ENCODE measurements around the gene ACER3. TPM values are rescaled to one million over a fixed set of nuclear protein-coding genes. Genes with fewer than 3 reads are reported as not detected.

Gene ACER3
- polyA plus RNA-seq, 4 donors = 3.8 to 9.5 (median 6.0) TPM

GRCh38 chr11:76935042-76935441 lies 74.3 kb downstream of the ACER3 start:
- no peak overlapping the region for H3K4me3 ChIP-seq (ENCODE audit: low read depth in 1 of 3, low read length in 3 of 3)
- no peak for DNase-seq
- peaks cover 0 to 10% (median 0%) of the 10 kb centered on the region in 3 donors for H3K36me3 ChIP-seq (ENCODE audit: control insufficient read depth in 3 of 3, insufficient read depth in 2 of 3, low read depth in 1 of 3, low read length in 3 of 3)
- FAIRE-seq = no peak
- H3K9me3 ChIP-seq (ENCODE audit: control insufficient read depth in 2 of 2, insufficient read depth in 1 of 2, low read depth in 1 of 2, low read length in 1 of 2) = peaks cover 0 to 8% of the 10 kb centered on the region in 2 donors
- no peaks in the 10 kb centered on the region for H3K27me3 ChIP-seq (ENCODE audit: control insufficient read depth in 3 of 3, insufficient read depth in 3 of 3, low read length in 3 of 3)
- no peaks in the 10 kb centered on the region for H3K4me1 ChIP-seq (ENCODE audit: control insufficient read depth in 3 of 3, insufficient read depth in 2 of 3, low read depth in 1 of 3, low read length in 2 of 3)
- no peak overlapping the region for H3K27ac ChIP-seq (ENCODE audit: low read depth in 1 of 3, low read length in 2 of 3)
- WGBS, 3 donors = 67 to 81% (median 76%) methylated on average over 3 of the region's 3 CpGs

GRCh38 chr11:76939219-76939631 lies 78.5 kb downstream of the ACER3 start:
- peaks cover 0 to 8% (median 0%) of the 10 kb centered on the region in 3 donors for H3K36me3 ChIP-seq (ENCODE audit: control insufficient read depth in 3 of 3, insufficient read depth in 2 of 3, low read depth in 1 of 3, low read length in 3 of 3)
- peaks cover 0 to 8% of the 10 kb centered on the region in 2 donors for H3K9me3 ChIP-seq (ENCODE audit: control insufficient read depth in 2 of 2, insufficient read depth in 1 of 2, low read depth in 1 of 2, low read length in 1 of 2)
- no peak overlapping the region for H3K4me3 ChIP-seq (ENCODE audit: low read depth in 1 of 3, low read length in 3 of 3)
- H3K27me3 ChIP-seq (ENCODE audit: control insufficient read depth in 3 of 3, insufficient read depth in 3 of 3, low read length in 3 of 3) = no peaks in the 10 kb centered on the region
- WGBS, 3 donors = 74 to 82% (median 74%) methylated on average over 2 of the region's 2 CpGs
- H3K4me1 ChIP-seq (ENCODE audit: control insufficient read depth in 3 of 3, insufficient read depth in 2 of 3, low read depth in 1 of 3, low read length in 2 of 3) = no peaks in the 10 kb centered on the region
- DNase-seq (no peak), FAIRE-seq (no peak)
- no peak overlapping the region for H3K27ac ChIP-seq (ENCODE audit: low read depth in 1 of 3, low read length in 2 of 3)

DNA sequence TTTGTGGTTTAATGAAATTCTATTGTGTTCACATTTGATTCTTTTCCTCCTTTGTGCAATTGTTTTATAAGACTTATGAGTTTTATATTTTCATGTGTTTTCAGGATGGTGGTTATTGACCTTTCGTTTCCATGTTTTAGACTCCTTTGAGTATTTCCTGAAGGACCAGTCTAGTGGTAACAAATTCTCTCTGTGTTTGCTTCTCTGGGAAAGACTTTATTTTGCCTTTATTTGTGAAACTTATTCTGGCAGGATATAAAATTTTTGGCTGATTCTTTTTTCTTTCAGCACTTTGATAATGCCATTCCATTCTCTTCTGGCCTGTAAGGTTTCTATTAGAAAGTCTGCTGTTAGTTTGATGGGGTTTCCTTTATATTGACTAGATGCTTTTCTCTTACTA lies 83.5 kb downstream of the ACER3 start:
- H3K36me3 ChIP-seq (ENCODE audit: control insufficient read depth in 3 of 3, insufficient read depth in 2 of 3, low read depth in 1 of 3, low read length in 3 of 3) = no peaks in the 10 kb centered on the region
- peaks cover 0 to 7% of the 10 kb centered on the region in 2 donors for H3K9me3 ChIP-seq (ENCODE audit: control insufficient read depth in 2 of 2, insufficient read depth in 1 of 2, low read depth in 1 of 2, low read length in 1 of 2)
- no peak overlapping the region for H3K4me3 ChIP-seq (ENCODE audit: low read depth in 1 of 3, low read length in 3 of 3)
- no peaks in the 10 kb centered on the region for H3K27me3 ChIP-seq (ENCODE audit: control insufficient read depth in 3 of 3, insufficient read depth in 3 of 3, low read length in 3 of 3)
- WGBS, 3 donors = 95 to 100% (median 97%) methylated on average over 1 of the region's 1 CpG
- DNase-seq = no peak
- no peak overlapping the region for H3K27ac ChIP-seq (ENCODE audit: low read depth in 1 of 3, low read length in 2 of 3)
- FAIRE-seq = no peak
- H3K4me1 ChIP-seq (ENCODE audit: control insufficient read depth in 3 of 3, insufficient read depth in 2 of 3, low read depth in 1 of 3, low read length in 2 of 3) = peaks cover 0 to 3% (median 2%) of the 10 kb centered on the region in 3 donors

DNA sequence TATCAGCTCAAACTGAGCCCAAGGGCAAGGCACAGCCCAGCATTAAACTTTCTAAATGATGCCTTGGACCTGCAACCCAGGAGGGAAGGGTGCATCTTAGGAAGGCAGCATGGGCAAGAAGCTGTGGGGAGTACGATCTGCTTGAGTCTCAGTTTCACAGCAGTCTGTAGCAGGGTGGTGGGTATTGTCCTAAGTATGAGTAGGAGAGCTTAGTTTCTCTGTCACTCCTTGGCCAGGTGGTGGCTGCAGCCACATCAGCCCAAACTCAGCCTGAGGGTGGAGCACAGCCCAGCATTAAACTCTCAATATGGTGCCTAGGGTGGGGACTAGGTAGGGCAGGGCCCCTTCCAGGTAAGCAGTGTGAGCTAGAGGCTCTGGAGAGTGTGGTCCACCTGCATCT lies 85.5 kb downstream of the ACER3 start:
- 86 to 100% (median 92%) methylated on average over 1 of the region's 1 CpG for WGBS, 3 donors
- FAIRE-seq = no peak
- Histone ChIP-seq H3K27me3 (ENCODE audit: control insufficient read depth in 3 of 3, insufficient read depth in 3 of 3, low read length in 3 of 3) (no peaks in the 10 kb centered on the region), H3K9me3 (ENCODE audit: control insufficient read depth in 2 of 2, insufficient read depth in 1 of 2, low read depth in 1 of 2, low read length in 1 of 2) (peaks cover 0 to 7% of the 10 kb centered on the region in 2 donors), H3K4me1 (ENCODE audit: control insufficient read depth in 3 of 3, insufficient read depth in 2 of 3, low read depth in 1 of 3, low read length in 2 of 3) (peaks cover 0 to 3% (median 2%) of the 10 kb centered on the region in 3 donors), H3K4me3 (ENCODE audit: low read depth in 1 of 3, low read length in 3 of 3) (no peak overlapping the region), H3K36me3 (ENCODE audit: control insufficient read depth in 3 of 3, insufficient read depth in 2 of 3, low read depth in 1 of 3, low read length in 3 of 3) (no peaks in the 10 kb centered on the region), H3K27ac (ENCODE audit: low read depth in 1 of 3, low read length in 2 of 3) (no peak overlapping the region)
- no peak for DNase-seq

- no peak overlapping the region for H3K27ac ChIP-seq (ENCODE audit: low read depth in 1 of 3, low read length in 2 of 3)
- peaks cover 0 to 3% (median 2%) of the 10 kb centered on the region in 3 donors for H3K4me1 ChIP-seq (ENCODE audit: control insufficient read depth in 3 of 3, insufficient read depth in 2 of 3, low read depth in 1 of 3, low read length in 2 of 3)
- WGBS, 3 donors = 45 to 80% (median 76%) methylated on average over 1 of the region's 1 CpG
- H3K9me3 ChIP-seq (ENCODE audit: control insufficient read depth in 2 of 2, insufficient read depth in 1 of 2, low read depth in 1 of 2, low read length in 1 of 2) = peaks cover 0 to 7% of the 10 kb centered on the region in 2 donors
- no peak overlapping the region for H3K4me3 ChIP-seq (ENCODE audit: low read depth in 1 of 3, low read length in 3 of 3)
- H3K27me3 ChIP-seq (ENCODE audit: control insufficient read depth in 3 of 3, insufficient read depth in 3 of 3, low read length in 3 of 3) = no peaks in the 10 kb centered on the region
- no peak for DNase-seq
- H3K36me3 ChIP-seq (ENCODE audit: control insufficient read depth in 3 of 3, insufficient read depth in 2 of 3, low read depth in 1 of 3, low read length in 3 of 3) = no peaks in the 10 kb centered on the region
- FAIRE-seq = no peak
Measured at GRCh38 chr11:76947190-76947589, 86.5 kb downstream of the ACER3 start.

GRCh38 chr11:76947800-76948199 lies 87.1 kb downstream of the ACER3 start:
- Histone ChIP-seq H3K27ac (ENCODE audit: low read depth in 1 of 3, low read length in 2 of 3) (no peak overlapping the region), H3K4me1 (ENCODE audit: control insufficient read depth in 3 of 3, insufficient read depth in 2 of 3, low read depth in 1 of 3, low read length in 2 of 3) (peaks cover 0 to 3% (median 2%) of the 10 kb centered on the region in 3 donors), H3K27me3 (ENCODE audit: control insufficient read depth in 3 of 3, insufficient read depth in 3 of 3, low read length in 3 of 3) (no peaks in the 10 kb centered on the region), H3K36me3 (ENCODE audit: control insufficient read depth in 3 of 3, insufficient read depth in 2 of 3, low read depth in 1 of 3, low read length in 3 of 3) (no peaks in the 10 kb centered on the region), H3K4me3 (ENCODE audit: low read depth in 1 of 3, low read length in 3 of 3) (no peak overlapping the region), H3K9me3 (ENCODE audit: control insufficient read depth in 2 of 2, insufficient read depth in 1 of 2, low read depth in 1 of 2, low read length in 1 of 2) (peaks cover 0 to 7% of the 10 kb centered on the region in 2 donors)
- 74 to 84% (median 83%) methylated on average over 3 of the region's 3 CpGs for WGBS, 3 donors
- peak in 1 of 2 donors; percentile 22 for DNase-seq
- FAIRE-seq = no peak

GRCh38 chr11:76955459-76956114 lies 94.9 kb downstream of the ACER3 start:
- FAIRE-seq (no peak), DNase-seq (peak; percentile 21 to 55)
- H3K27me3 ChIP-seq (ENCODE audit: control insufficient read depth in 3 of 3, insufficient read depth in 3 of 3, low read length in 3 of 3) = no peaks in the 10 kb centered on the region
- no peak overlapping the region for H3K4me3 ChIP-seq (ENCODE audit: low read depth in 1 of 3, low read length in 3 of 3)
- H3K27ac ChIP-seq (ENCODE audit: low read depth in 1 of 3, low read length in 2 of 3) = no peak overlapping the region
- H3K36me3 ChIP-seq (ENCODE audit: control insufficient read depth in 3 of 3, insufficient read depth in 2 of 3, low read depth in 1 of 3, low read length in 3 of 3) = peaks cover 0 to 2% (median 0%) of the 10 kb centered on the region in 3 donors
- H3K9me3 ChIP-seq (ENCODE audit: control insufficient read depth in 2 of 2, insufficient read depth in 1 of 2, low read depth in 1 of 2, low read length in 1 of 2) = no peaks in the 10 kb centered on the region
- peaks cover 0 to 2% (median 0%) of the 10 kb centered on the region in 3 donors for H3K4me1 ChIP-seq (ENCODE audit: control insufficient read depth in 3 of 3, insufficient read depth in 2 of 3, low read depth in 1 of 3, low read length in 2 of 3)
- 73 to 85% (median 82%) methylated on average over 3 of the region's 3 CpGs for WGBS, 3 donors

DNA sequence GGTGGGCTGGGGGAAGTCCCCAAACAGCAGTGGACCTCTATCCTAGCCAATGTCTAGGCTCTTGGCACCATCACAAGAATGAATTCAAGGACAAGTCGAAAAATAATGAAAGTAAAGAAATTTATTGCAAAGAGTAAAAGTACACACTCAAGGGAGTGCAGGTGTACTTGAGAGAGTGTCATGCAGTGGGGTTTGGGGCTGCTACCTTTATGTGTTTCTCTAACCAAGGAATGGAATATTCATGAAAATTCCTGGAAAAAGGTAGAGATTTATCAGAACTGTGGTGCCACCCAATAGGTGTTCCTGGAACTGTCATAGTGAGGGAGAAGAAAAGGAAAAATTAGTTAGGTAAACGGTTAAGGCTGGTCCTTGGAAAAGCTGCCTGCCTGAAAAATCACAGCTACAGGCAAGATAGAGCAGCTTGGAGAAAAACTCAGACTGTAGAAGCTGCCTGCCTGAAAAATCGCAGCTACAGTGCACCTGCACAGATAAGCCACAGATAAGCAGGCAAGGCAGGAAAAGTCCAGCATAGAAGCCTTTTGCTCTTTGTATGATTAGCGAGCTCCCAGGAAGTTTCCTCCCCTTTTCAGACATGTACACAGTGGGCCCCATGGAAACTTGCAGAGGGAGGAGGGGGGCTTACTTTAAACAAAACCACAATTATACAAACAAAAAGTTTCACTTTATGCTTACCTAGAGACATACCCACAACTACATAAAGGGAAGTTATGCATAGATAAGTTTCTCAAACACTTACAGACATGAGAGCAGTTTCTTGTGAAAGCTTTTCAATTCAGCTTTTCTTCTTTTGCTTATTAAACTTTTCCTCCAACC lies 102.1 kb downstream of the ACER3 start:
- peak; percentile 87 to 92 for DNase-seq
- H3K27me3 ChIP-seq (ENCODE audit: control insufficient read depth in 3 of 3, insufficient read depth in 3 of 3, low read length in 3 of 3) = no peaks in the 10 kb centered on the region
- H3K4me3 ChIP-seq (ENCODE audit: low read depth in 1 of 3, low read length in 3 of 3) = no peak overlapping the region
- H3K9me3 ChIP-seq (ENCODE audit: control insufficient read depth in 2 of 2, insufficient read depth in 1 of 2, low read depth in 1 of 2, low read length in 1 of 2) = peaks cover 0 to 11% of the 10 kb centered on the region in 2 donors
- no peak for FAIRE-seq
- peaks cover 4 to 17% (median 6%) of the 10 kb centered on the region in 3 donors for H3K4me1 ChIP-seq (ENCODE audit: control insufficient read depth in 3 of 3, insufficient read depth in 2 of 3, low read depth in 1 of 3, low read length in 2 of 3)
- WGBS, 3 donors = 14 to 38% (median 18%) methylated on average over 4 of the region's 4 CpGs
- H3K36me3 ChIP-seq (ENCODE audit: control insufficient read depth in 3 of 3, insufficient read depth in 2 of 3, low read depth in 1 of 3, low read length in 3 of 3) = peaks cover 0 to 9% (median 4%) of the 10 kb centered on the region in 3 donors
- peak overlapping the region; percentile 51 to 80 (median 76) for H3K27ac ChIP-seq (ENCODE audit: low read depth in 1 of 3, low read length in 2 of 3)

All from small intestine (tissue), 7 donors.